HepG2 (cell line): Measurements from ENCODE around the gene GRIP1. TPM values are rescaled to one million over a fixed set of nuclear protein-coding genes. Genes with fewer than 3 reads are reported as not detected.

Source experiments
- ATAC-seq: fragments of 200-7000 bp; cut with Tn5 transposase; 3 replicates; pipeline ENCODE4 v1.9.1; 2020; ENCODE audit warnings: mild to moderate bottlenecking, moderate library complexity
- BruUV-seq: library from RNA; stranded (reverse); fragments of 400-500 nt; replicated peaks from 2 replicates; lab custom pipeline; 2021; lab: Mats Ljungman, UMichigan
- CTCF ChIA-PET: fragments of 300-600 bp; formaldehyde crosslinking; extraction: SDS; loops from one replicate; lab custom pipeline; 2021; ENCODE audit warnings: low total read pairs, inconsistent platforms, low intra/inter-chr PET ratio; lab: Yijun Ruan, JAX
- POLR2A ChIA-PET: fragments of 350-600 bp; sonication (Branson Sonifier 250); formaldehyde crosslinking; loops from one replicate; lab custom pipeline; 2020; ENCODE audit warnings: antibody characterized with exemption, inconsistent platforms; lab: Yijun Ruan, JAX
- DNase-seq: peaks from one replicate; pipeline ENCODE4 v3.0.0-alpha.2; 2015; ENCODE audit warnings: low spot score
- FAIRE-seq: peaks from 3 replicates; lab custom pipeline; 2011; peaks lifted over from hg19 to GRCh38; lab: Jason Lieb, UNC
- H2AFZ ChIP-seq: one replicate; pipeline ENCODE4 v1.6.1; 2011; ENCODE audit warnings: low read length, inconsistent platforms
- H3K27ac ChIP-seq: fragments of 300-600 bp; 3 replicates; pipeline ENCODE4 v1.8.0; 2011; ENCODE audit warnings: mixed run types, mild to moderate bottlenecking, mixed read lengths, low read length, inconsistent platforms; ENCODE audit not compliant: insufficient read depth; ENCODE audit errors: extremely low read length
- H3K27me3 ChIP-seq, 2 experiments: fragments of 200-600 bp in 1 of 2; 2 replicates in 1 of 2; 3 replicates in 1 of 2; pipeline versions ENCODE4 v1.6.0 to v1.8.0; 2011; ENCODE audit warnings: low read length in 2 of 2, mild to moderate bottlenecking in 2 of 2, moderate library complexity in 2 of 2, inconsistent platforms in 1 of 2; ENCODE audit not compliant: insufficient read depth in 2 of 2, control insufficient read depth in 1 of 2
- H3K36me3 ChIP-seq, 2 experiments: fragments of 200-600 bp in 1 of 2; replicated peaks in 1 of 2; 2 replicates in 1 of 2; 3 replicates in 1 of 2; pipeline versions ENCODE4 v1.5.1 to v1.8.0; 2011; ENCODE audit warnings: low read length in 2 of 2, inconsistent platforms in 1 of 2; ENCODE audit not compliant: insufficient read depth in 2 of 2, control insufficient read depth in 1 of 2
- H3K4me1 ChIP-seq: 2 replicates; pipeline ENCODE4 v1.5.1; 2012; ENCODE audit warnings: low read length, inconsistent platforms; ENCODE audit not compliant: insufficient read depth
- H3K4me2 ChIP-seq: 2 replicates; pipeline ENCODE4 v1.6.0; 2011; ENCODE audit warnings: low read depth, low read length, inconsistent platforms
- H3K4me3 ChIP-seq, 3 experiments: fragments of 200-600 bp in 1 of 3; sonication (generic), shearing (Covaris generic) in 1 of 3; replicated peaks in 1 of 3; 2 replicates each; pipeline ENCODE4 v1.5.1; 2011 to 2016; ENCODE audit warnings: low read length in 3 of 3, inconsistent platforms in 2 of 3, low read depth in 2 of 3, mild to moderate bottlenecking in 2 of 3, control low read depth in 1 of 3, mixed read lengths in 1 of 3; ENCODE audit not compliant: insufficient read depth in 1 of 3
- H3K79me2 ChIP-seq: one replicate; pipeline ENCODE4 v1.6.1; 2011; ENCODE audit warnings: low read length, inconsistent platforms; ENCODE audit not compliant: insufficient read depth
- H3K9ac ChIP-seq: 2 replicates; pipeline ENCODE4 v1.6.0; 2011; ENCODE audit warnings: mild to moderate bottlenecking, low read depth, low read length, inconsistent platforms; ENCODE audit not compliant: insufficient read depth
- H3K9me3 ChIP-seq: 2 replicates; pipeline ENCODE4 v1.5.1; 2012; ENCODE audit warnings: mild to moderate bottlenecking, low read length
- H4K20me1 ChIP-seq: 2 replicates; pipeline ENCODE4 v1.6.0; 2011; ENCODE audit warnings: inconsistent platforms, mild to moderate bottlenecking, low read length, moderate library complexity; ENCODE audit not compliant: insufficient read depth
- ARNT2 ChIP-seq: sonication (generic); formaldehyde crosslinking; IDR thresholded peaks from 2 replicates; pipeline ENCODE4 v1.8.0; 2022; ENCODE audit warnings: mild to moderate bottlenecking, low read depth, missing genetic modification reagents, moderate library complexity
- BCLAF1 ChIP-seq: fragments of 450-650 bp; IDR thresholded peaks from 2 replicates; pipeline ENCODE4 v1.6.1; 2017; ENCODE audit warnings: mild to moderate bottlenecking
- CREB3 ChIP-seq: sonication (generic); formaldehyde crosslinking; IDR thresholded peaks from 2 replicates; pipeline ENCODE4 v1.5.0; 2020; ENCODE audit warnings: missing genetic modification reagents
- EED ChIP-seq: sonication (generic); formaldehyde crosslinking; IDR thresholded peaks from 2 replicates; pipeline ENCODE4 v1.5.0; 2020; ENCODE audit warnings: mild to moderate bottlenecking, missing genetic modification reagents
- ELF4 ChIP-seq: sonication (generic); formaldehyde crosslinking; IDR thresholded peaks from 2 replicates; pipeline ENCODE4 v1.5.0; 2020; ENCODE audit warnings: missing genetic modification reagents, mild to moderate bottlenecking, moderate library complexity, borderline replicate concordance
- PAX8 ChIP-seq: sonication (generic); formaldehyde crosslinking; IDR thresholded peaks from 2 replicates; pipeline ENCODE4 v1.8.0; 2022; ENCODE audit warnings: mild to moderate bottlenecking, missing genetic modification reagents, borderline replicate concordance
- SSRP1 ChIP-seq: IDR thresholded peaks from 2 replicates; pipeline ENCODE4 v1.6.1; 2016; ENCODE audit warnings: control low read depth
- TFE3 ChIP-seq: IDR thresholded peaks from 2 replicates; pipeline ENCODE4 v1.6.1; 2016
- ZEB1 ChIP-seq: IDR thresholded peaks from 2 replicates; pipeline ENCODE4 v1.6.1; 2012; ENCODE audit warnings: mild to moderate bottlenecking, low read depth, inconsistent platforms; ENCODE audit not compliant: insufficient replicate concordance
- ZMYM3 ChIP-seq: sonication (generic); formaldehyde crosslinking; IDR thresholded peaks from 2 replicates; pipeline ENCODE4 v1.5.1; 2020; ENCODE audit warnings: mild to moderate bottlenecking, missing genetic modification reagents
- ZNF468 ChIP-seq: sonication (generic); formaldehyde crosslinking; IDR thresholded peaks from 2 replicates; pipeline ENCODE4 v1.8.0; 2022; ENCODE audit warnings: mild to moderate bottlenecking, moderate library complexity, missing genetic modification reagents
- ZNF543 ChIP-seq: sonication (generic); formaldehyde crosslinking; IDR thresholded peaks from 2 replicates; pipeline ENCODE4 v1.4.0; 2020; ENCODE audit warnings: mild to moderate bottlenecking, missing genetic modification reagents
- ZNF670 ChIP-seq: sonication (generic); formaldehyde crosslinking; IDR thresholded peaks from 2 replicates; pipeline ENCODE4 v1.8.0; 2022; ENCODE audit warnings: mild to moderate bottlenecking, missing genetic modification reagents, borderline replicate concordance
- ZNF816 ChIP-seq: sonication (generic); formaldehyde crosslinking; IDR thresholded peaks from 2 replicates; pipeline ENCODE4 v1.8.0; 2022; ENCODE audit warnings: missing genetic modification reagents, mild to moderate bottlenecking, borderline replicate concordance
- WGBS: methylation state at CpG from one replicate; pipeline ENCODE4 v1.1.6; 2017; ENCODE audit warnings: low lambda C conversion rate; 5-methylcytosine and 5-hydroxymethylcytosine counted together
- in situ Hi-C: cut with HindIII; loops from 2 replicates; pipeline ENCODE4 v1.10.0; 2017; ENCODE audit warnings: low pct_unique_long_range_greater_than_20kb; ENCODE audit not compliant: extremely low pct_ligation_motif_present
- intact Hi-C: fragments of 100-400 bp; cut with micrococcal nuclease; formaldehyde crosslinking; loops from one replicate; pipeline ENCODE4 v1.10.0; 2022; ENCODE audit not compliant: unreplicated experiment
- polyA plus RNA-seq, 8 experiments: library from polyadenylated mRNA; depleted of rRNA in 3 of 8; stranded (reverse) in 7 of 8; unstranded in 1 of 8; fragments of >200 nt; fragmentation: Illumina TruSeq in 4 of 8; extraction: Trizol in 4 of 8; gene quantifications; 2 replicates each; pipeline versions ENCODE4 v1.2.1 to v1.2.3, GENCODE V29; 2011 to 2016; ENCODE audit warnings: low read depth in 4 of 8, missing spikeins in 1 of 8, mixed read lengths in 1 of 8; ENCODE audit not compliant: insufficient read depth in 1 of 8
- total RNA-seq, 5 experiments: library from RNA; depleted of rRNA; stranded (reverse); fragments of >200 nt; fragmentation: Illumina TruSeq; extraction: Trizol; gene quantifications; 2 replicates each; pipeline ENCODE4 v1.2.3, GENCODE V29; 2016; ENCODE audit warnings: low read depth in 1 of 5
- TF ChIP-seq, protein P1 (sequence below): sonication (generic); formaldehyde crosslinking; IDR thresholded peaks from 2 replicates; pipeline ENCODE4 v1.4.0; 2020; ENCODE audit warnings: mild to moderate bottlenecking, missing genetic modification reagents

Gene GRIP1
- total and polyA plus RNA-seq, 2 of the 13 experiments (the other 11 are each of a cell fraction or from before 2014, with no cell fraction given): not detected

- TF ChIP-seq TFE3 (CRISPR knock-in tag) (no peak), EED (no peak), ZEB1 (no peak), SSRP1 (CRISPR knock-in tag) (no peak), ZNF543 (CRISPR knock-in tag) (no peak), ZNF670 (no peak)
- TF ChIP-seq, protein P1, sequence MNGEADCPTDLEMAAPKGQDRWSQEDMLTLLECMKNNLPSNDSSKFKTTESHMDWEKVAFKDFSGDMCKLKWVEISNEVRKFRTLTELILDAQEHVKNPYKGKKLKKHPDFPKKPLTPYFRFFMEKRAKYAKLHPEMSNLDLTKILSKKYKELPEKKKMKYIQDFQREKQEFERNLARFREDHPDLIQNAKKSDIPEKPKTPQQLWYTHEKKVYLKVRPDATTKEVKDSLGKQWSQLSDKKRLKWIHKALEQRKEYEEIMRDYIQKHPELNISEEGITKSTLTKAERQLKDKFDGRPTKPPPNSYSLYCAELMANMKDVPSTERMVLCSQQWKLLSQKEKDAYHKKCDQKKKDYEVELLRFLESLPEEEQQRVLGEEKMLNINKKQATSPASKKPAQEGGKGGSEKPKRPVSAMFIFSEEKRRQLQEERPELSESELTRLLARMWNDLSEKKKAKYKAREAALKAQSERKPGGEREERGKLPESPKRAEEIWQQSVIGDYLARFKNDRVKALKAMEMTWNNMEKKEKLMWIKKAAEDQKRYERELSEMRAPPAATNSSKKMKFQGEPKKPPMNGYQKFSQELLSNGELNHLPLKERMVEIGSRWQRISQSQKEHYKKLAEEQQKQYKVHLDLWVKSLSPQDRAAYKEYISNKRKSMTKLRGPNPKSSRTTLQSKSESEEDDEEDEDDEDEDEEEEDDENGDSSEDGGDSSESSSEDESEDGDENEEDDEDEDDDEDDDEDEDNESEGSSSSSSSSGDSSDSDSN: no peak
Measured at GRCh38 chr12:66708704-66709456, 30.0 kb upstream of the GRIP1 start (continued).

DNA sequence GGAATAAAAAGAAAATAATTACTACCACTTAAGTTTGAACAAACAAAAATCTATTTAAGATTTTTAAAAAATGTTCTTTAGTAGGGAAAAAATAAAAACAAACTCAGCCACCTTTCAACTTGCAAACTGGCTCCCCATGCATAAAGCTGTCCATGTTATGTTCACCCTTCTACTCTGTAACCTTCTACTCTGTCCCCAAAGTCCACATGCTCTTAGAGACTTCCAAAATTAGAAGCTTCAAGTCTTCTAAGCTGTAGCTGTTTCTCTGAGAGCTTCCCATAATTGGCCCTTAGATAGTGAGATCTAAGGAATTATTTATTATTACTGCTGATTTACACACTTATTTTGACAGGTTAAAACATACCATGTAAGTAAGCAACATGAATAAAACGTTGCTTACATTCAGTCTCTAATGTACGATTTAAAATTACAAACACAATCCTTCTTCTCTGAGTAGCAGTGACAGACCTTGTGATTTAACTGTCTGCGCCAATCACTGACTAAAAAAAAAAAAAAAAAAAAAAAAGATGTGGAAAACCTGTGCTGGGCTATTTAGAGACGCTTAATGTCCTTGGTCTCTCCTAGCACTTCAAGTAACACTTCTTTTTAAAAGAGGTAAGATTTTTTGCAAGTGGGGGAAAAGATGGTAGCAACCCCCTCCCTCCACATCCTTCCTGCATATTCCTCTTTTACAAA, 28.3 kb upstream of the GRIP1 start:
- under 1% methylated on average over 4 of the region's 4 CpGs for WGBS
- no peaks in the 10 kb centered on the region for H3K4me1 ChIP-seq
- no peaks in the 10 kb centered on the region for H3K79me2 ChIP-seq
- in situ Hi-C loops: no loop called here
- no peak for ATAC-seq
- no TSS peak for BruUV-seq
- no peak overlapping the region for H3K4me2 ChIP-seq
- no peaks in the 10 kb centered on the region for H3K36me3 ChIP-seq
- FAIRE-seq: no peak
- intact Hi-C loops: no loop called here
- ChIA-PET CTCF (no interaction called here), POLR2A (no interaction called here)
- DNase-seq: no peak
- H3K9me3 ChIP-seq: no peaks in the 10 kb centered on the region
- H3K9ac ChIP-seq: no peak overlapping the region
- H2AFZ ChIP-seq: no peak overlapping the region
- H3K27ac ChIP-seq: no peak overlapping the region
- no peaks in the 10 kb centered on the region for H3K27me3 ChIP-seq
- no peaks in the 10 kb centered on the region for H4K20me1 ChIP-seq
- no peak overlapping the region for H3K4me3 ChIP-seq
- TF ChIP-seq ZMYM3 (CRISPR knock-in tag) (no peak), ELF4 (CRISPR knock-in tag) (no peak), ZNF816 (CRISPR knock-in tag) (no peak), PAX8 (no peak), BCLAF1 (no peak), CREB3 (CRISPR knock-in tag) (no peak), ARNT2 (CRISPR knock-in tag) (no peak), ZNF468 (no peak)
